ENCODE results near the gene PFKFB1.

Gene PFKFB1

GRCh38 chrX:54994099-54994498 lies at the start of gene PFKFB1:
TSS of gene PFKFB1 (minus strand) at chrX:54994188. CDS start at chrX:54994007, 181 bp downstream.
- DNase-seq: no peak

- DNase-seq: no peak
Measured at GRCh38 chrX:55041514-55041913, 47.5 kb upstream of the PFKFB1 start.

- DNase-seq: no peak
Measured at GRCh38 chrX:55039471-55039870, 45.5 kb upstream of the PFKFB1 start.

GRCh38 chrX:55033429-55033828 lies 39.4 kb upstream of the PFKFB1 start:
- no peak for DNase-seq

GRCh38 chrX:55030271-55031205 lies 36.5 kb upstream of the PFKFB1 start, which contains the start of gene ALAS2:
TSS of gene ALAS2 (minus strand) at chrX:55030977. CDS start at chrX:55026000, 4,977 bp downstream.
- DNase-seq: no peak

GRCh38 chrX:55029291-55029690 lies 35.3 kb upstream of the PFKFB1 start:
- no peak for DNase-seq

GRCh38 chrX:55028611-55029010 lies 34.6 kb upstream of the PFKFB1 start:
- DNase-seq: no peak

- no peak for DNase-seq
Measured at GRCh38 chrX:55028040-55028439, 34.1 kb upstream of the PFKFB1 start.

GRCh38 chrX:55026840-55027239 lies 32.9 kb upstream of the PFKFB1 start:
- DNase-seq: no peak

GRCh38 chrX:55026143-55026542 lies 32.2 kb upstream of the PFKFB1 start:
- DNase-seq: no peak

GRCh38 chrX:55014897-55015299 lies 20.9 kb upstream of the PFKFB1 start:
- DNase-seq: no peak

GRCh38 chrX:55011294-55011693 lies 17.3 kb upstream of the PFKFB1 start:
- DNase-seq: no peak

- no peak for DNase-seq
Measured at GRCh38 chrX:55008571-55009358, 14.8 kb upstream of the PFKFB1 start.

GRCh38 chrX:55007656-55008055 lies 13.7 kb upstream of the PFKFB1 start:
- no peak for DNase-seq

- no peak for DNase-seq
Measured at GRCh38 chrX:55006827-55007621, 13.0 kb upstream of the PFKFB1 start.

- no peak for DNase-seq
Measured at GRCh38 chrX:55005256-55005655, 11.3 kb upstream of the PFKFB1 start.

- DNase-seq: no peak
Measured at GRCh38 chrX:55004231-55004630, 10.2 kb upstream of the PFKFB1 start.

- DNase-seq: peak; percentile 52
Measured at GRCh38 chrX:54999717-55000598, 6.0 kb upstream of the PFKFB1 start, which contains the start of gene APEX2. TSS of gene APEX2 (plus strand) at chrX:55000363. CDS start at chrX:55000423, 60 bp downstream.

GRCh38 chrX:54995621-54996020 lies 1.6 kb upstream of the PFKFB1 start:
- no peak for DNase-seq

GRCh38 chrX:54994668-54995351 lies 822 bp upstream of the PFKFB1 start:
- no peak for DNase-seq

Measured in 8988T (cell line).